OCI-LY7 (cell line): ENCODE results near the gene SEC23IP. TPM values are rescaled to one million over a fixed set of nuclear protein-coding genes. Genes with fewer than 3 reads are reported as not detected.

Experiments used
- BruUV-seq: library from RNA; stranded (reverse); fragments of 400-500 nt; replicated peaks from 2 replicates; lab custom pipeline; 2021; lab: Mats Ljungman, UMichigan
- CTCF ChIA-PET: fragments of 300-600 bp; sonication (Branson Sonifier 250); formaldehyde crosslinking; loops from one replicate; lab custom pipeline; 2022; ENCODE audit warnings: antibody characterized with exemption; ENCODE audit not compliant: unreplicated experiment; lab: Charles Lee
- POLR2A ChIA-PET: fragments of 300-600 bp; sonication (Branson Sonifier 250); formaldehyde crosslinking; loops from one replicate; lab custom pipeline; 2022; ENCODE audit warnings: antibody characterized with exemption; lab: Charles Lee
- DNase-seq: peaks from one replicate; pipeline ENCODE4 v3.0.0-alpha.2; 2015; ENCODE audit warnings: low spot score
- H2AFZ ChIP-seq: fragments of 200-600 bp; sonication (generic), shearing (Covaris generic); 2 replicates; pipeline ENCODE4 v1.6.1; 2014; ENCODE audit warnings: mild to moderate bottlenecking, antibody characterized with exemption, low read length, moderate library complexity
- H3K27ac ChIP-seq: fragments of 200-600 bp; sonication (generic); 2 replicates; pipeline ENCODE4 v1.5.1; 2014; ENCODE audit warnings: mixed run types, low read depth, mild to moderate bottlenecking, moderate library complexity, low read length, inconsistent platforms; ENCODE audit not compliant: poor library complexity, severe bottlenecking
- H3K36me3 ChIP-seq: fragments of 200-600 bp; sonication (generic); 2 replicates; pipeline ENCODE4 v1.6.1; 2014; ENCODE audit warnings: mild to moderate bottlenecking, antibody characterized with exemption, low read length, moderate library complexity, mixed read lengths; ENCODE audit not compliant: insufficient read depth
- H3K4me1 ChIP-seq: fragments of 200-600 bp; sonication (generic); 2 replicates; pipeline ENCODE4 v1.5.1; 2014; ENCODE audit warnings: mild to moderate bottlenecking, low read length; ENCODE audit not compliant: insufficient read depth, poor library complexity, severe bottlenecking
- H3K4me2 ChIP-seq: fragments of 200-600 bp; sonication (generic); 2 replicates; pipeline ENCODE4 v1.6.1; 2014; ENCODE audit warnings: mild to moderate bottlenecking, low read length
- H3K4me3 ChIP-seq: fragments of 200-600 bp; sonication (generic); 2 replicates; pipeline ENCODE4 v1.5.1; 2014; ENCODE audit warnings: mild to moderate bottlenecking, low read depth, low read length; ENCODE audit not compliant: poor library complexity, severe bottlenecking
- H3K79me2 ChIP-seq: fragments of 200-600 bp; sonication (generic); 2 replicates; pipeline ENCODE4 v1.6.1; 2016; ENCODE audit warnings: low read depth, mild to moderate bottlenecking, low read length, moderate library complexity, mixed read lengths; ENCODE audit not compliant: insufficient read depth
- H3K9me2 ChIP-seq: fragments of 200-600 bp; sonication (generic); 2 replicates; pipeline ENCODE4 v1.6.1; 2016; ENCODE audit warnings: mild to moderate bottlenecking, low read length, mixed read lengths; ENCODE audit not compliant: insufficient read depth
- H3K9me3 ChIP-seq: fragments of 200-600 bp; sonication (generic); 2 replicates; pipeline ENCODE4 v1.6.1; 2014; ENCODE audit warnings: mild to moderate bottlenecking, mixed run types, low read length, mixed read lengths
- H4K20me1 ChIP-seq: fragments of 200-600 bp; sonication (generic); 2 replicates; pipeline ENCODE4 v1.6.1; 2014; ENCODE audit warnings: mild to moderate bottlenecking, antibody characterized with exemption, low read length, moderate library complexity, mixed read lengths; ENCODE audit not compliant: insufficient read depth
- EZH2phosphoT487 ChIP-seq: fragments of 200-600 bp; sonication (generic); IDR thresholded peaks from 2 replicates; pipeline ENCODE4 v1.6.1; 2018; ENCODE audit warnings: low read depth, borderline replicate concordance, mild to moderate bottlenecking, mixed run types, antibody characterized with exemption, low read length, moderate library complexity, mixed read lengths
- intact Hi-C: fragments of 100-400 bp; cut with micrococcal nuclease; formaldehyde crosslinking; loops from one replicate; pipeline ENCODE4 v1.10.0; 2022; ENCODE audit not compliant: unreplicated experiment
- total RNA-seq, 2 experiments: library from RNA; depleted of rRNA in 1 of 2; stranded (reverse); fragments of >200 nt in 1 of 2; shearing (Covaris generic) in 1 of 2; gene quantifications; 2 replicates each; pipeline ENCODE4 v1.2.3, GENCODE V29; 2014 to 2022
- TF ChIP-seq, protein P1 (sequence below): fragments of 200-600 bp; sonication (generic); conservative IDR thresholded peaks from 2 replicates; pipeline ENCODE4 v1.5.1; 2014; ENCODE audit warnings: mild to moderate bottlenecking, antibody characterized with exemption, low read length, moderate library complexity, mixed read lengths

The SEC23IP gene
- total RNA-seq, 2 experiments from 2014 or later = 19.9 to 61.3 TPM

DNA sequence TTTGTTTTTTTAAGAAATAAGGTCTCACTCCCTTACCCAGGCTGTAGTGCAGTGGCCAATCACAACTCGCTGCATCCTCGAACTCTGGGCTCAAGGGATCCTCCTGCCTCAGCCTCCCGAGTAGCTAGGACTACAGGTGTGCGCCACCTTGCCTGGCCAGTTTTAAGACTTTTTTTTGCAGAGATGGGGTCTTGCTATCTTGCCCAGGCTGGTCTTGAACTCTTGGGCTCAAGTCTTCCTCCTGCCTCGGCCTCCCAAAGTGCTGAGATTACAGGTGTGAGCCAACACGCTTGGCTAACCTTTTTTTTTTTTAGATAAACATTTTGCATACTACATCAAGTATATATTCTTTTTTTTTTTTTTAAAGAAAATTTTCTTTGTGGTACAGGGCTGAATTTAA, 18.2 kb downstream of the SEC23IP start:
- ChIA-PET CTCF (no interaction called here), POLR2A (interaction anchor here (1.3 kb wide), 1 partner anchor 11 kb away, joined by 3 read pairs; no protein-coding TSS in a partner anchor)
- intact Hi-C loops = loop anchor here (10.0 kb wide), 1 partner anchor 156 kb away; no protein-coding TSS in a partner anchor
- DNase-seq = no peak
- Histone ChIP-seq H3K4me1 (no peaks in the 10 kb centered on the region), H3K36me3 (peaks cover 93% of the 10 kb centered on the region), H3K9me2 (no peaks in the 10 kb centered on the region), H2AFZ (no peak overlapping the region), H3K79me2 (no peaks in the 10 kb centered on the region), H3K4me2 (no peak overlapping the region), H4K20me1 (no peaks in the 10 kb centered on the region), H3K27ac (no peak overlapping the region), H3K9me3 (no peaks in the 10 kb centered on the region), H3K4me3 (no peak overlapping the region)
- no TSS peak for BruUV-seq
- no peak for TF ChIP-seq EZH2phosphoT487
- TF ChIP-seq, protein P1, sequence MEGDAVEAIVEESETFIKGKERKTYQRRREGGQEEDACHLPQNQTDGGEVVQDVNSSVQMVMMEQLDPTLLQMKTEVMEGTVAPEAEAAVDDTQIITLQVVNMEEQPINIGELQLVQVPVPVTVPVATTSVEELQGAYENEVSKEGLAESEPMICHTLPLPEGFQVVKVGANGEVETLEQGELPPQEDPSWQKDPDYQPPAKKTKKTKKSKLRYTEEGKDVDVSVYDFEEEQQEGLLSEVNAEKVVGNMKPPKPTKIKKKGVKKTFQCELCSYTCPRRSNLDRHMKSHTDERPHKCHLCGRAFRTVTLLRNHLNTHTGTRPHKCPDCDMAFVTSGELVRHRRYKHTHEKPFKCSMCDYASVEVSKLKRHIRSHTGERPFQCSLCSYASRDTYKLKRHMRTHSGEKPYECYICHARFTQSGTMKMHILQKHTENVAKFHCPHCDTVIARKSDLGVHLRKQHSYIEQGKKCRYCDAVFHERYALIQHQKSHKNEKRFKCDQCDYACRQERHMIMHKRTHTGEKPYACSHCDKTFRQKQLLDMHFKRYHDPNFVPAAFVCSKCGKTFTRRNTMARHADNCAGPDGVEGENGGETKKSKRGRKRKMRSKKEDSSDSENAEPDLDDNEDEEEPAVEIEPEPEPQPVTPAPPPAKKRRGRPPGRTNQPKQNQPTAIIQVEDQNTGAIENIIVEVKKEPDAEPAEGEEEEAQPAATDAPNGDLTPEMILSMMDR = no peak

DNA sequence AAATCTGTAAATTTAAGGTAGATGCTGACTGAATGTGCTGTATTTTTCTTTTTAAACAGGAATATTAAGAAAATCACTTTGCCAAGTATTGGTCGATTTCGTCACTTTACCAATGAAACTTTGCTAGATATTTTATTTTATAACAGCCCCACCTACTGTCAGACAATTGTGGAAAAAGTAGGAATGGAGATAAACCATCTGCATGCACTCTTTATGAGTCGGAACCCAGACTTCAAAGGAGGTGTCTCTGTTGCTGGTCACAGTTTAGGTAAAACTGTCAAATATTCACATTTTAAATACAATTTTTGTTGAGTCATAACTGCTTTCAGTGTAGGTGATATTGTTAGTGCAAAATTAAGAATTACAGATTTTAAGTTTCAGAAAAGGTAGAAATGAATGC, 25.2 kb downstream of the SEC23IP start:
- H3K9me3 ChIP-seq = no peaks in the 10 kb centered on the region
- no TSS peak for BruUV-seq
- ChIA-PET POLR2A (interaction anchor here (0.6 kb wide), 1 partner anchor 37 kb away, joined by 4 read pairs; no protein-coding TSS in a partner anchor), CTCF (no interaction called here)
- H4K20me1 ChIP-seq = no peaks in the 10 kb centered on the region
- H2AFZ ChIP-seq = no peak overlapping the region
- no peaks in the 10 kb centered on the region for H3K79me2 ChIP-seq
- H3K9me2 ChIP-seq = no peaks in the 10 kb centered on the region
- TF ChIP-seq, protein P1 = peak; percentile 37; the same call in 1 of the 2 replicates
- TF ChIP-seq EZH2phosphoT487 = no peak
- H3K4me3 ChIP-seq = no peak overlapping the region
- intact Hi-C loops = loop anchor here (10.0 kb wide), 1 partner anchor 163 kb away; no protein-coding TSS in a partner anchor
- H3K4me2 ChIP-seq = no peak overlapping the region
- no peak overlapping the region for H3K27ac ChIP-seq
- DNase-seq = no peak
- peaks cover 5% of the 10 kb centered on the region for H3K4me1 ChIP-seq
- H3K36me3 ChIP-seq = peaks cover 93% of the 10 kb centered on the region

DNA sequence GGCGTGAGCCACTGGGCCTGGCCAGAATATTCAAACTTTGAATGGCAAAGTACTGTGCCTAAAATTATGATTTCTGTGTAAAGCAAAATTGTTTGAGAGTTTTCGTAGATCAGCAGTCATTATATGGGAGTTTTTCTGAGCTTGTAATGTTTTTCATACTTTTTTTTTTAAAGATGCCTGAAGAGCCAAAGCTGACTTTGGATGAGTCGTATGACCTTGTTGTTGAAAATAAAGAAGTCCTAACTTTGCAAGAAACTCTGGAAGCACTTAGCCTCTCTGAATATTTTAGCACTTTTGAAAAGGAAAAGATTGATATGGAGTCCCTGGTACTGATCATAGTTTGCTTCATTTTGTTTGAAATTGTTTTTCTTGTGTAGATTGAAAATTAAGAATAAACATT, 26.7 kb downstream of the SEC23IP start:
- H3K36me3 ChIP-seq = peaks cover 89% of the 10 kb centered on the region
- intact Hi-C loops = loop anchor here (10.0 kb wide), 1 partner anchor 164 kb away; no protein-coding TSS in a partner anchor

More for the DNA sequence above, 26.7 kb downstream of the SEC23IP start:
- no peak overlapping the region for H3K4me2 ChIP-seq
- no peaks in the 10 kb centered on the region for H3K9me3 ChIP-seq
- no peak overlapping the region for H3K4me3 ChIP-seq
- no peaks in the 10 kb centered on the region for H3K79me2 ChIP-seq
- ChIA-PET POLR2A (interaction anchor here (0.6 kb wide), 1 partner anchor 18 kb away, joined by 3 read pairs; no protein-coding TSS in a partner anchor), CTCF (no interaction called here)
- H3K9me2 ChIP-seq = no peaks in the 10 kb centered on the region
- no peak overlapping the region for H2AFZ ChIP-seq
- no peak for DNase-seq
- no peak overlapping the region for H3K27ac ChIP-seq
- H3K4me1 ChIP-seq = peaks cover 5% of the 10 kb centered on the region
- no peaks in the 10 kb centered on the region for H4K20me1 ChIP-seq
- TF ChIP-seq EZH2phosphoT487 = no peak
- TF ChIP-seq, protein P1 = no peak
- no TSS peak for BruUV-seq
